Esophagus muscularis mucosa (tissue), 4 donors: ENCODE results near the gene RBMXL3. TPM values are rescaled to one million over a fixed set of nuclear protein-coding genes. Genes with fewer than 3 reads are reported as not detected.

Experiments
- total RNA-seq, 4 donors: library from RNA; depleted of rRNA; stranded (reverse); fragments of >200 nt; gene quantifications; one replicate each; pipeline versions ENCODE4 v1.1.0 to v1.2.1, GENCODE V29; 2016

The RBMXL3 gene
- total RNA-seq, 4 donors from 2014 or later, result not detected

Other genes starting within 250 kb of the RBMXL3 start
- under 1 TPM in 3 of 4 donors, not detected in 1; 0.33 to 0.52 (median 0.39) TPM for gene IL13RA2, start 171.8 kb upstream of the RBMXL3 start, total RNA-seq
- gene LRCH2, start 44.7 kb downstream of the RBMXL3 start, total RNA-seq, result 10 to 100 TPM in 2 of 4 donors, 1 to 10 TPM in 2; 9.8 to 15.9 (median 10.7) TPM
- gene LUZP4, start 100.3 kb downstream of the RBMXL3 start, total RNA-seq, result not detected